ENCODE data around the gene EZR. TPM values are rescaled to one million over a fixed set of nuclear protein-coding genes. Genes with fewer than 3 reads are reported as not detected.

EZR gene
- total RNA-seq, 2 experiments from 2014 or later = 235 to 257 TPM

GRCh38 chr6:158780988-158781691 is 38.0 kb downstream of the EZR start:
- no peak for DNase-seq
- H3K36me3 Mint-ChIP-seq = peaks cover 51% of the 10 kb centered on the region
- no peaks in the 10 kb centered on the region for H3K27me3 Mint-ChIP-seq
- POLR2A ChIA-PET = no interaction called here
- no peak for ATAC-seq (ENCODE audit: low read depth)
- H3K4me1 Mint-ChIP-seq = peaks cover 26% of the 10 kb centered on the region
- no peak overlapping the region for H3K4me3 Mint-ChIP-seq
- no peak overlapping the region for H3K27ac Mint-ChIP-seq
- H3K9me3 Mint-ChIP-seq = no peaks in the 10 kb centered on the region

- ATAC-seq (ENCODE audit: low read depth) (no peak), DNase-seq (no peak)
- Mint-ChIP-seq H3K4me3 (no peak overlapping the region), H3K27ac (no peak overlapping the region), H3K36me3 (peaks cover 50% of the 10 kb centered on the region), H3K9me3 (no peaks in the 10 kb centered on the region), H3K27me3 (no peaks in the 10 kb centered on the region), H3K4me1 (peaks cover 26% of the 10 kb centered on the region)
- POLR2A ChIA-PET = interaction anchor here (0.8 kb wide), 1 partner anchor 8 kb away, joined by 4 read pairs; no protein-coding TSS in a partner anchor
Measured at GRCh38 chr6:158780246-158780884, 38.8 kb downstream of the EZR start.

- DNase-seq (no peak), ATAC-seq (ENCODE audit: low read depth) (no peak)
- Mint-ChIP-seq H3K27me3 (no peaks in the 10 kb centered on the region), H3K9me3 (no peaks in the 10 kb centered on the region), H3K27ac (no peak overlapping the region), H3K36me3 (peaks cover 37% of the 10 kb centered on the region), H3K4me1 (peaks cover 17% of the 10 kb centered on the region), H3K4me3 (no peak overlapping the region)
- POLR2A ChIA-PET = no interaction called here
Measured at GRCh38 chr6:158778005-158778527, 41.1 kb downstream of the EZR start.

DNA sequence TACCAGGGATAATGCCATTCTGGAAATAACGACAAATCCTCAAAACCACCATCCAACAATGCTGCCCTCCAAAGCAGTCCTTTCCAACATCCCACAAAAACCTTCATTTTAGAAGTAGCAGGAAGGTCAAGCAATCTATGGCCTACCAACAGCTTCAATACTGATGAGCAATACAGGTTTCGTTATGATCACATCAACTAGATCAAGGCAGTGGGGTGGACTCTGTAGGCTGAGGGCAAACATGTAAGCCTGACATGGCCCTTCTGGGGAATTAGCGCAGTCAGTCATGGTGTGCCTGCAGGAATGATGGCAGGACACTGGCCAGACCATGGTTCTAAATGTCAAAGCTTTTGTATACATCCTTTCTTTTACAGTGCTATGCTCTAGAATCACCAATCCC is 41.7 kb downstream of the EZR start:
- no peak overlapping the region for H3K4me3 Mint-ChIP-seq
- no peak overlapping the region for H3K27ac Mint-ChIP-seq
- H3K27me3 Mint-ChIP-seq = no peaks in the 10 kb centered on the region
- H3K36me3 Mint-ChIP-seq = peaks cover 38% of the 10 kb centered on the region
- POLR2A ChIA-PET = no interaction called here
- H3K4me1 Mint-ChIP-seq = peaks cover 22% of the 10 kb centered on the region
- no peaks in the 10 kb centered on the region for H3K9me3 Mint-ChIP-seq
- no peak for DNase-seq
- ATAC-seq (ENCODE audit: low read depth) = no peak

- Mint-ChIP-seq H3K4me1 (peaks cover 28% of the 10 kb centered on the region), H3K27ac (no peak overlapping the region), H3K36me3 (peaks cover 39% of the 10 kb centered on the region), H3K27me3 (no peaks in the 10 kb centered on the region), H3K9me3 (no peaks in the 10 kb centered on the region), H3K4me3 (no peak overlapping the region)
- POLR2A ChIA-PET = interaction anchor here (0.6 kb wide), 2 partner anchors 27 to 1419 kb away, joined by 3 read pairs; no protein-coding TSS in a partner anchor
- no peak for DNase-seq
- ATAC-seq (ENCODE audit: low read depth) = no peak
Measured at GRCh38 chr6:158776737-158777136, 42.4 kb downstream of the EZR start.

GRCh38 chr6:158775832-158776231 is 43.3 kb downstream of the EZR start:
- POLR2A ChIA-PET = no interaction called here
- ATAC-seq (ENCODE audit: low read depth) = no peak
- no peak overlapping the region for H3K4me3 Mint-ChIP-seq
- H3K27me3 Mint-ChIP-seq = no peaks in the 10 kb centered on the region
- peaks cover 41% of the 10 kb centered on the region for H3K36me3 Mint-ChIP-seq
- H3K9me3 Mint-ChIP-seq = no peaks in the 10 kb centered on the region
- no peak for DNase-seq
- H3K27ac Mint-ChIP-seq = no peak overlapping the region
- H3K4me1 Mint-ChIP-seq = peaks cover 32% of the 10 kb centered on the region

DNA sequence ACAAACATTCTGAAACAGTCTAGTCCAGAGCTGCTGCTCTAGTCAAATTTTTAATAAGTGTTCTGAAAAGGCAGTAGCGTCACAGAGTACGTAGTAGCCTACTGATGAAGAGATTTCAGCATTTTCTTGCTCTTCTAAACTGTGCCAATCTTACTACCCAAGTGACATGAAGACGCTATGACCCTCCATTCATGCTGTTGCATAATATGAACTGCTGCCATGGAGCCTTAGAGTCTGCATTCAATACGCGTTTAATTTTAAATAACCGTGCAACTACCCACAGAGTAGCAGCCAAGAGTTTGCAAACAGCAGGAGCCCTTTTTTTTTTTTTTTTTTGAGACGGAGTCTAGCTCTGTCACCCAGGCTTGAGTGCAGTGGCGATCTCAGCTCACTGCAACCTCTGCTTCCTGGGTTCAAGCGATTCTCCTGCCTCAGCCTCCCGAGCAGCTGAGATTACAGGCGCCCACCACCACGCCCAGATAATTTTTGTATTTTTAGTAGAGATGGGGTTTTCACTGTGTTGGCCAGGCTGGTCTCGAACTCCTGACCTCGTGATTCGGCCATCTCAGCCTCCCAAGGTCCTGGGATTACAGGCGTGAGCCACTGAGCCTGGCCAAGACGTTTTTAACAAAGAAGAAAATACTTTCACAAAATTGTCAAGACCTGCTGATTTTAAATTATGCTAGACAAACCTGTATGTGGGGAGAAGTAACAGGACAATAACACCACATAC is 44.3 kb downstream of the EZR start:
- no peak for DNase-seq
- peaks cover 39% of the 10 kb centered on the region for H3K36me3 Mint-ChIP-seq
- POLR2A ChIA-PET = no interaction called here
- H3K27me3 Mint-ChIP-seq = no peaks in the 10 kb centered on the region
- peaks cover 31% of the 10 kb centered on the region for H3K4me1 Mint-ChIP-seq
- H3K27ac Mint-ChIP-seq = no peak overlapping the region
- H3K4me3 Mint-ChIP-seq = no peak overlapping the region
- ATAC-seq (ENCODE audit: low read depth) = no peak
- H3K9me3 Mint-ChIP-seq = no peaks in the 10 kb centered on the region

DNA sequence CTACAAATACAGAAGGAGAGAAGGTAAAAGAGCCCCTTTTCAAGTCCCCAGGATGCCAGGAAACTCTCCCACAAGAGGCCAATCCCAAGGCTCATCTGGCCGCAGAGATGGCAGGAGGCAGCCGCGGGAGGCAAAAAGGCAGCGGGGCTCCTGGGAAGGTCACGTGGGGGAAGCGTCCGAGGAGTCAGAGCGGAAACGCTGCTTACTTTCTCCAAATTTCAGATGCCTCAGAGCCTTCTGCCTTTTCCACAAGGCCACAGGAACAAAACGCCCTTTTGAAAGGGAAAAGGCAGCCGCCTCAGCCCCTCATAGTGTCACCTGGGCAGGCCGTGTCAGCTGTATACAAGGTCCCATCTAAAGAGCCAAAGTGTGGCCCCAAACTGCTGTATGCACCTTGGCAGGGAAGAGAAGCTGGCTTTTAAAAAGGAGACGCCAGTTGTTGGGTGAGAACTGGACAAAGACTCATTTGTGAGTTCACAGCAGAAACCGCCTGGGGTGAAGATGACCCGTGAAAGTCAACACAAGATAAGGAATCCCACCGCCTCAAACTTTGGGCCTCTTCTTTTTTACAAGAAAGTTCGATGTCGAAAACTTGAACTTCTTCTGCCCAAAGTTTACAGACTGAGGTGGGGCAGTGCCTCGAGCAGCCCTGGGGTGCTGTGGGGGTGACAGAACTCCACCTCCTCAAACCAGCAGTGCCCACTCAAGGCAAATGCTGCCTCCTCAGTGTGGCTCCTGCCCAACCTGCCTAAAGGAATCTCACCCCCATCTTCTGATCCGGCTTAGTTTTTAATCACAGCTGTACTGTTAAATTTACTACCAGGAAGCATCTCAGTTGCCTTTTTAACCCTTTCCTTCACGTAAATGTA is 45.4 kb downstream of the EZR start:
- H3K27ac Mint-ChIP-seq = peak overlapping the region; percentile 46
- no peak for DNase-seq
- POLR2A ChIA-PET = no interaction called here
- peaks cover 40% of the 10 kb centered on the region for H3K36me3 Mint-ChIP-seq
- H3K4me3 Mint-ChIP-seq = no peak overlapping the region
- H3K4me1 Mint-ChIP-seq = peaks cover 32% of the 10 kb centered on the region
- H3K27me3 Mint-ChIP-seq = no peaks in the 10 kb centered on the region
- no peaks in the 10 kb centered on the region for H3K9me3 Mint-ChIP-seq
- no peak for ATAC-seq (ENCODE audit: low read depth)

DNA sequence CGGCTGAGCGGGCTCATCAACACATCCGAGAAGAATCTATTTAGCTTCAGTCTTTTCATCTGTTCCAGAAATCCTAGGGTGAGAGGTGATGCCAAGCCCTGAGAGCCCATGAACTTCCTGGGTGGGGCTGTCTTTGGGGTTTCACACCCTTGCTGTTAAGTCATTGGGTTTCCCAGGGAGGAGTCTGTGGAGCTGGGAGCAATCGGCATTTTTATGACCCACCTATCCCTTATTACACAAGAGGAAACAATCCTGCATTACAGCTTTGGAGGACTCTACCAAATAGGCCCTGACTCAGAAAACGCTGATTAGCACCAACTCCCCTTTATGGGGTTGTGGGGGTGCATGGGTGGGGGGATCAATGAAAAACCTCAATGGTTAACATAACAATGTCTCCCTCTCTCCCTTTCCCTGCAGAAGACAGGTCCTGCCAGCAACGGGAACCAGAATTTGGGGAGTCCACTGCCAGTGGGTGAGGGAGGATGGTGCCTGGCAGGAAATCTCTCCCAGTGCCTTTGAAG is 46.3 kb downstream of the EZR start:
- H3K27ac Mint-ChIP-seq = peak overlapping the region; percentile 46
- ATAC-seq (ENCODE audit: low read depth) (no peak), DNase-seq (no peak)
- H3K4me3 Mint-ChIP-seq = no peak overlapping the region
- no peaks in the 10 kb centered on the region for H3K9me3 Mint-ChIP-seq
- POLR2A ChIA-PET = no interaction called here
- H3K36me3 Mint-ChIP-seq = peaks cover 38% of the 10 kb centered on the region
- H3K4me1 Mint-ChIP-seq = peaks cover 30% of the 10 kb centered on the region
- H3K27me3 Mint-ChIP-seq = no peaks in the 10 kb centered on the region

- POLR2A ChIA-PET = interaction anchor here (0.8 kb wide), 1 partner anchor 8 kb away, joined by 4 read pairs; no protein-coding TSS in a partner anchor
- peaks cover 27% of the 10 kb centered on the region for H3K4me1 Mint-ChIP-seq
- ATAC-seq (ENCODE audit: low read depth) = no peak
- H3K36me3 Mint-ChIP-seq = peaks cover 35% of the 10 kb centered on the region
- H3K27ac Mint-ChIP-seq = peak overlapping the region; percentile 84
- no peak overlapping the region for H3K4me3 Mint-ChIP-seq
- no peak for DNase-seq
- H3K9me3 Mint-ChIP-seq = no peaks in the 10 kb centered on the region
- no peaks in the 10 kb centered on the region for H3K27me3 Mint-ChIP-seq
Measured at GRCh38 chr6:158772172-158772571, 47.0 kb downstream of the EZR start.

DNA sequence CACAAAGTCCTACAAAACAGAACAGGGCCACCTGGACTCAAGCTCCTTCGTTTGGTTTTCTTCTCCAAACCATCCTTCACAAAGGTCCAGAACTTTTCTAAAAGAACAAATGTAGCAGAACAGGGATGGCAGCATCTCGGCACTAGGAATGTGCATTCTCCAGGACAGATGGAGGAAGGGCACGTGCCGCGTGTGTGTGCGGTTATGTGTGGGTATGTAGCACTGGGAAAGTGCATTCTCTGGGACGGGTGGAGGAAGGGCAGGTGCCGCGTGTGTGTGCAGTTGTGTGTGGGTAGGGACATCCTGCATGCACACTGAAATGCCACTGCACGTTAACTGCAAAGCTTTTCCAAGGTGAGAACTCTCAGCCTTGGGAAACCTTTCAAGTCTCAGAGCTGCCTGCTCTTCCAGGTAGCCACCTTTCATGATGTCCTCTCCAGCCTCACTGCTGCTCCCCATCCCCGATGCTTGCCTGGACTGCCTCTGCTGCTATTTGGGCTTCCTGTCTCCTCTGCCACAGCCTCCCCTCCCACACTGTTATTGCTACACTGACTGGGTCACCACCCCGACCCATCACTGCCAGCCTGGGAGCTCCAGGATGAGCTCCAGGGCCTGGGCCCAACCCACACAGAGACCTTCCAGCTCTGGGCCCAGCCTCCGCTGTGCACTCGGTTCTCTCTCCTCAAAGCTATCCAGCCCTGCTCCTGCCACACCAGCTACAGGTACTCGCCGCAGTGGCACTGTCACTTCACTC is 47.6 kb downstream of the EZR start:
- POLR2A ChIA-PET = interaction anchor here (0.8 kb wide), 1 partner anchor 9 kb away, joined by 4 read pairs; no protein-coding TSS in a partner anchor
- H3K4me1 Mint-ChIP-seq = peaks cover 23% of the 10 kb centered on the region
- no peaks in the 10 kb centered on the region for H3K9me3 Mint-ChIP-seq
- peaks cover 31% of the 10 kb centered on the region for H3K36me3 Mint-ChIP-seq
- H3K27me3 Mint-ChIP-seq = no peaks in the 10 kb centered on the region
- no peak overlapping the region for H3K4me3 Mint-ChIP-seq
- peak overlapping the region; percentile 84 for H3K27ac Mint-ChIP-seq
- DNase-seq (no peak), ATAC-seq (ENCODE audit: low read depth) (peak; percentile 17)

All from activated naive CD8-positive, alpha-beta T cell treated with anti-CD3 and anti-CD28 coated beads, Interleukin-2, amount 10 ng/mL, durations not matched to agents 7 days and 5 days (primary cell).